SU-DHL-6 (cell line): ENCODE data around the gene FCF1.

ENCODE experiments used
- H2AFZ ChIP-seq: fragments of 200-600 bp; sonication (generic); 2 replicates; pipeline ENCODE4 v1.6.1; 2014; ENCODE audit warnings: low read depth, mild to moderate bottlenecking, moderate library complexity, mixed read lengths, antibody characterized with exemption, low read length; ENCODE audit not compliant: severe bottlenecking
- H3F3A ChIP-seq: fragments of 200-600 bp; shearing (Covaris generic); 2 replicates; pipeline ENCODE4 v1.6.0; 2016; ENCODE audit warnings: antibody characterized with exemption, mild to moderate bottlenecking; ENCODE audit not compliant: insufficient read depth
- H3K27ac ChIP-seq: fragments of 200-600 bp; sonication (generic); 2 replicates; pipeline ENCODE4 v1.5.1; 2016; ENCODE audit warnings: low read depth, mild to moderate bottlenecking, low read length, moderate library complexity, mixed read lengths
- H3K27me3 ChIP-seq: fragments of 200-600 bp; sonication (generic), shearing (Covaris generic); 2 replicates; pipeline ENCODE4 v1.6.0; 2014; ENCODE audit warnings: mild to moderate bottlenecking, low read length
- H3K36me3 ChIP-seq: fragments of 200-600 bp; sonication (generic); 2 replicates; pipeline ENCODE4 v1.6.1; 2014; ENCODE audit warnings: mild to moderate bottlenecking, low read length, mixed read lengths
- H3K4me2 ChIP-seq: fragments of 300-600, 200-600 bp; shearing (Covaris generic), sonication (generic); 2 replicates; pipeline ENCODE4 v1.6.0; 2014; ENCODE audit warnings: low read length, low read depth, mild to moderate bottlenecking; ENCODE audit not compliant: poor library complexity, severe bottlenecking
- H3K4me3 ChIP-seq: fragments of 200-600 bp; sonication (generic); 2 replicates; pipeline ENCODE4 v1.5.1; 2014; ENCODE audit warnings: antibody characterized with exemption, low read length, mild to moderate bottlenecking, mixed read lengths; ENCODE audit not compliant: insufficient read depth, poor library complexity, severe bottlenecking
- H3K79me2 ChIP-seq: fragments of 200-600 bp; sonication (generic); 2 replicates; pipeline ENCODE4 v1.6.1; 2014; ENCODE audit warnings: mild to moderate bottlenecking, low read length, moderate library complexity; ENCODE audit not compliant: insufficient read depth
- H3K9ac ChIP-seq: fragments of 200-600 bp; sonication (generic); 2 replicates; pipeline ENCODE4 v1.7.0; 2014; ENCODE audit warnings: mild to moderate bottlenecking, low read length
- H3K9me2 ChIP-seq: fragments of 200-600 bp; sonication (generic); replicated peaks from 2 replicates; pipeline ENCODE4 v1.6.1; 2014; ENCODE audit warnings: low read length; ENCODE audit not compliant: insufficient read depth
- H3K9me3 ChIP-seq: fragments of 200-600 bp; sonication (generic); 2 replicates; pipeline ENCODE4 v1.6.1; 2014; ENCODE audit warnings: low read length, mixed read lengths; ENCODE audit not compliant: insufficient read depth
- H4K20me1 ChIP-seq: fragments of 200-600 bp; sonication (generic); 2 replicates; pipeline ENCODE4 v1.6.1; 2014; ENCODE audit warnings: low read depth, mild to moderate bottlenecking, antibody characterized with exemption, low read length, moderate library complexity, mixed read lengths
- EZH2phosphoT487 ChIP-seq: fragments of 200-600 bp; sonication (generic), shearing (Covaris generic); conservative IDR thresholded peaks from 2 replicates; pipeline ENCODE4 v1.6.1; 2018; ENCODE audit warnings: mild to moderate bottlenecking, antibody characterized with exemption, low read length, moderate library complexity, mixed read lengths
- TF ChIP-seq, protein P1 (sequence below): fragments of 200-600 bp; sonication (generic); IDR thresholded peaks from one replicate; pipeline ENCODE4 v1.5.1; 2017; ENCODE audit warnings: antibody characterized with exemption, mild to moderate bottlenecking, low read length, moderate library complexity; ENCODE audit not compliant: insufficient read depth, poor library complexity, severe bottlenecking

The FCF1 gene

DNA sequence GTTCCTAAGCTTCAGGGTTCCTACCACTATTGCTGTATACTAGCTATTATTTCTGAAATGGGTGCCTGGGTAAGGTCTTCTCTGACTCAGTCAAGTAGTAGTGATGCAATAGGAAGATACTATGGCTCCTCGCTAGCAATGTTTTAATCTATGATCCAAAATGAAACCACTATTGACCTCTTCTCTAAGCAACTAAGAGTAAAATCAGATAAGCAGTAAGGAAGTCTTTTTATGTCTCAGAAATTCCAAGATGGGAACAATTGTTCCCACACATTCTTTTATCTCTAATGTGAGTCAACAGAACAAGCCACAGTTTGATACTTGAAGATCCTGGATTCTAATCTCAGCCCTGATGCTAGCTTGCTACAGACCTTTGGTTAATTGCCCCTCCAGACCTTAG, 45.2 kb upstream of the FCF1 start:
- peaks cover 37% of the 10 kb centered on the region for H3K36me3 ChIP-seq
- H3K27ac ChIP-seq, result no peak overlapping the region
- H4K20me1 ChIP-seq, result no peaks in the 10 kb centered on the region
- H3K9ac ChIP-seq, result no peak overlapping the region
- H3K9me2 ChIP-seq, result no peaks in the 10 kb centered on the region
- no peak overlapping the region for H3K4me2 ChIP-seq
- no peak overlapping the region for H2AFZ ChIP-seq
- TF ChIP-seq EZH2phosphoT487, result no peak
- TF ChIP-seq, protein P1, sequence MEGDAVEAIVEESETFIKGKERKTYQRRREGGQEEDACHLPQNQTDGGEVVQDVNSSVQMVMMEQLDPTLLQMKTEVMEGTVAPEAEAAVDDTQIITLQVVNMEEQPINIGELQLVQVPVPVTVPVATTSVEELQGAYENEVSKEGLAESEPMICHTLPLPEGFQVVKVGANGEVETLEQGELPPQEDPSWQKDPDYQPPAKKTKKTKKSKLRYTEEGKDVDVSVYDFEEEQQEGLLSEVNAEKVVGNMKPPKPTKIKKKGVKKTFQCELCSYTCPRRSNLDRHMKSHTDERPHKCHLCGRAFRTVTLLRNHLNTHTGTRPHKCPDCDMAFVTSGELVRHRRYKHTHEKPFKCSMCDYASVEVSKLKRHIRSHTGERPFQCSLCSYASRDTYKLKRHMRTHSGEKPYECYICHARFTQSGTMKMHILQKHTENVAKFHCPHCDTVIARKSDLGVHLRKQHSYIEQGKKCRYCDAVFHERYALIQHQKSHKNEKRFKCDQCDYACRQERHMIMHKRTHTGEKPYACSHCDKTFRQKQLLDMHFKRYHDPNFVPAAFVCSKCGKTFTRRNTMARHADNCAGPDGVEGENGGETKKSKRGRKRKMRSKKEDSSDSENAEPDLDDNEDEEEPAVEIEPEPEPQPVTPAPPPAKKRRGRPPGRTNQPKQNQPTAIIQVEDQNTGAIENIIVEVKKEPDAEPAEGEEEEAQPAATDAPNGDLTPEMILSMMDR, result no peak
- no peaks in the 10 kb centered on the region for H3K9me3 ChIP-seq
- no peaks in the 10 kb centered on the region for H3K27me3 ChIP-seq
- no peaks in the 10 kb centered on the region for H3F3A ChIP-seq
- no peak overlapping the region for H3K4me3 ChIP-seq
- no peaks in the 10 kb centered on the region for H3K79me2 ChIP-seq

- no peaks in the 10 kb centered on the region for H3F3A ChIP-seq
- H4K20me1 ChIP-seq, result no peaks in the 10 kb centered on the region
- peaks cover 35% of the 10 kb centered on the region for H3K36me3 ChIP-seq
- no peak overlapping the region for H2AFZ ChIP-seq
- no peaks in the 10 kb centered on the region for H3K79me2 ChIP-seq
- H3K9me2 ChIP-seq, result no peaks in the 10 kb centered on the region
- H3K9me3 ChIP-seq, result no peaks in the 10 kb centered on the region
- no peak overlapping the region for H3K27ac ChIP-seq
- no peak overlapping the region for H3K4me2 ChIP-seq
- H3K4me3 ChIP-seq, result no peak overlapping the region
- TF ChIP-seq, protein P1, result no peak
- no peak for TF ChIP-seq EZH2phosphoT487
- H3K9ac ChIP-seq, result no peak overlapping the region
- no peaks in the 10 kb centered on the region for H3K27me3 ChIP-seq
Measured at GRCh38 chr14:74669256-74669655, 43.7 kb upstream of the FCF1 start.

DNA sequence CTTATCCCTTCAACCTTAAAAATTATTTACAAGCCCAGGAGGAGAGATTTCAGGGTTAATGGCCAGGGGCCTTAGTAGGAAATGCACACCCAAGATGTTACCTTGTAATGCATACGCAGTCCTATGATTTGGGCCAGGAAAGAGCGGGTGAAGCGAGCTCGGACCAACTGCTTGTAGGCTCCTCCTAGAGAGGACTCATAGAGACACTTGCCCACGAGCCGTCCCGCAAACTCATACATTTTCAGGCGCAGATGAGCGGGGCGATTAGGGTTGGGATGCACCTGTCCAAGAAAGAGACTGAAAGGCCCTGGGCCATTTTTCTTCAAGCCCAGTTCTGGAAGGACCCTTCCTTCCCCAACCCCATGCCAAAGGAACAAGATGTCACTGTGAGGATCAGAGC, 43.1 kb upstream of the FCF1 start:
- Histone ChIP-seq H3K4me3 (no peak overlapping the region), H3K9ac (no peak overlapping the region), H3K27ac (no peak overlapping the region), H3K9me3 (no peaks in the 10 kb centered on the region), H3K27me3 (no peaks in the 10 kb centered on the region), H2AFZ (no peak overlapping the region), H4K20me1 (no peaks in the 10 kb centered on the region), H3K9me2 (no peaks in the 10 kb centered on the region), H3F3A (no peaks in the 10 kb centered on the region), H3K79me2 (no peaks in the 10 kb centered on the region), H3K4me2 (no peak overlapping the region), H3K36me3 (peaks cover 35% of the 10 kb centered on the region)
- TF ChIP-seq, protein P1, result no peak
- TF ChIP-seq EZH2phosphoT487, result no peak

DNA sequence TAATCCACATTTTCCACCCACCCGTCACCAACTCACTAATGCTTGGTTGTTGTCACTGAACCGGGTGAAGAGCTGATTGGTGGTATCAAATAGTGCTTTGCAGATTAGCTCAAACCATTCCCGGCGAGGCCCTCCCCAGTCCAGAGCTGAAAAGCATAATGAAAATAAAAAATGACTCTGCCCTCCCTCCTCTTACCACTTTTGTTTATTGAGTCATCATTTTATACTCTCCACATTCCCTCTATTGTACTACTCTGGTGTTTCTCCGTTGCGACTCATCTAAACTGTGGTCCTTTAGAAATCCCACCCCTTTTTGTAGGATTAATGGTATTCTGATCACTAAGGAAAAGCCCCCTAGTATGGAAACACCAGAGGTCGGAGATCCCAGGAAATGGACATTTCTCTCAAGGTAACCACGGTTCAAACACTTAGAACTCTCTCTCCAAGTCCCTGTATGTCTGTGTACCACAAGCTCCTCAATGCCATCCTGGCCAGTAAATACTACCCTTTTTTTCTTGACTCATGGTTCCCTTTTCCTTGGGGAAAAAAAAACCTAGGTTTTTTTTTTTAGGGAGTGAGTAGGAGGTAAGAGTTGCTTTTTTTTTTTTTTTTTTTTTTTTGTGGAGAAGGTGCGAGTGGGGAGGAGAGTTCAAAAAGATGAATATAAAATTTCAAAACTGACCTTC, 42.1 kb upstream of the FCF1 start:
- Histone ChIP-seq H3K79me2 (no peaks in the 10 kb centered on the region), H3K36me3 (peaks cover 38% of the 10 kb centered on the region), H3F3A (no peaks in the 10 kb centered on the region), H3K9me2 (no peaks in the 10 kb centered on the region), H4K20me1 (no peaks in the 10 kb centered on the region), H3K9ac (no peak overlapping the region), H3K4me3 (no peak overlapping the region), H3K27ac (no peak overlapping the region), H3K27me3 (no peaks in the 10 kb centered on the region), H2AFZ (no peak overlapping the region), H3K9me3 (no peaks in the 10 kb centered on the region), H3K4me2 (no peak overlapping the region)
- no peak for TF ChIP-seq EZH2phosphoT487
- TF ChIP-seq, protein P1, result no peak
